ENCODE data around the gene PRDM15.

DNA sequence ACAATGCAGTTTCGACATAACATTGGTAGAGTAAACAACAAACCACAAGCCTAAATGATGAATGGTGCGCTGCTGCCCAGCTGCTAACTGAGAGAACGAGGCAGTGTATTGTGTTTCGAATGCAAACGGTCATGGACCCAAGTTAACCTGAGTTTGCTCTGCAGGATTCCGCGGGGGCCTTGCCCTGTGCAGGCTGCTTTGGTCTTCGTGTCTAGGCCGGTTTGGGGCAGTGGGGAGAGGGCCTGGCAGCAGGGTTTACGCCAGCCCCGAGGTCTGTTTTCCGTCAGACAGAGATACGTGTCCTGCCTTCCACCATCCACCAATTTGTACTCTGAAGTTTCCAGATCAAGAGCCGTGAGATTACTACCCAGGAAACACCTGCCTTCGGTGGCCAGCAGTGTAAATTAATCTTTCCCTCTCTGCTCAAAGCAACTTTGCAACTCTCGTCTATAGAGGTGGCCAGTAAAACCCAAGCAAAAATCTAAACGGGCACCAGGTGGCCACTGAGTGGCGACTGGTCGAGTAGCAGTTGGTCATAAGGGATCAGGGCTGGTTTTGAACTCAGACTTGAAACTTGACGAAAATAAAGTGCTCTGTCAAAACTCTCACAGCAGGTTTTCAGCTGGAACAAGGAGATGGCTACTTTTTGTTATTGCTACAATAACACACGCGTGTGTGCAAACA is 6.3 kb upstream of the PRDM15 start:
- TF ChIP-seq POLR2AphosphoS5 (IDR thresholded peaks at IDR 0.05) (no peak), POLR2A (IDR thresholded peaks at IDR 0.05) (no peak)
- TF ChIP-seq, protein P1, sequence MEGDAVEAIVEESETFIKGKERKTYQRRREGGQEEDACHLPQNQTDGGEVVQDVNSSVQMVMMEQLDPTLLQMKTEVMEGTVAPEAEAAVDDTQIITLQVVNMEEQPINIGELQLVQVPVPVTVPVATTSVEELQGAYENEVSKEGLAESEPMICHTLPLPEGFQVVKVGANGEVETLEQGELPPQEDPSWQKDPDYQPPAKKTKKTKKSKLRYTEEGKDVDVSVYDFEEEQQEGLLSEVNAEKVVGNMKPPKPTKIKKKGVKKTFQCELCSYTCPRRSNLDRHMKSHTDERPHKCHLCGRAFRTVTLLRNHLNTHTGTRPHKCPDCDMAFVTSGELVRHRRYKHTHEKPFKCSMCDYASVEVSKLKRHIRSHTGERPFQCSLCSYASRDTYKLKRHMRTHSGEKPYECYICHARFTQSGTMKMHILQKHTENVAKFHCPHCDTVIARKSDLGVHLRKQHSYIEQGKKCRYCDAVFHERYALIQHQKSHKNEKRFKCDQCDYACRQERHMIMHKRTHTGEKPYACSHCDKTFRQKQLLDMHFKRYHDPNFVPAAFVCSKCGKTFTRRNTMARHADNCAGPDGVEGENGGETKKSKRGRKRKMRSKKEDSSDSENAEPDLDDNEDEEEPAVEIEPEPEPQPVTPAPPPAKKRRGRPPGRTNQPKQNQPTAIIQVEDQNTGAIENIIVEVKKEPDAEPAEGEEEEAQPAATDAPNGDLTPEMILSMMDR (IDR thresholded peaks at IDR 0.05), result no peak
